Astrocyte (in vitro differentiated cells and primary cell): ENCODE measurements around the gene SOSTDC1.

Source experiments
- CTCF ChIP-seq: IDR thresholded peaks from 2 replicates; pipeline ENCODE4 v1.5.1; 2011; ENCODE audit warnings: low read depth, mild to moderate bottlenecking, inconsistent platforms, low read length, moderate library complexity; ENCODE audit not compliant: insufficient read depth
- EZH2 ChIP-seq: IDR thresholded peaks from 2 replicates; pipeline ENCODE4 v1.6.1; 2012; ENCODE audit warnings: mild to moderate bottlenecking, low read length, inconsistent platforms; ENCODE audit not compliant: insufficient read depth

GRCh38 chr7:16428182-16428581, 37.4 kb downstream of the SOSTDC1 start:
- TF ChIP-seq EZH2 = no peak
- no peak for TF ChIP-seq CTCF
